HG03280 (cell line): ENCODE results near the gene SYNGR1.
"Not testable (repeated sequence)": the region's sequence is repeated elsewhere in the genome, so short reads cannot be mapped to it uniquely, and the experiment has no call there.

Source experiments
- ATAC-seq: cut with Tn5 transposase; IDR thresholded peaks from one replicate; pipeline ENCODE4 v1.9.1; 2021; ENCODE audit warnings: mild to moderate bottlenecking, moderate library complexity; ENCODE audit not compliant: unreplicated experiment

SYNGR1 gene

DNA sequence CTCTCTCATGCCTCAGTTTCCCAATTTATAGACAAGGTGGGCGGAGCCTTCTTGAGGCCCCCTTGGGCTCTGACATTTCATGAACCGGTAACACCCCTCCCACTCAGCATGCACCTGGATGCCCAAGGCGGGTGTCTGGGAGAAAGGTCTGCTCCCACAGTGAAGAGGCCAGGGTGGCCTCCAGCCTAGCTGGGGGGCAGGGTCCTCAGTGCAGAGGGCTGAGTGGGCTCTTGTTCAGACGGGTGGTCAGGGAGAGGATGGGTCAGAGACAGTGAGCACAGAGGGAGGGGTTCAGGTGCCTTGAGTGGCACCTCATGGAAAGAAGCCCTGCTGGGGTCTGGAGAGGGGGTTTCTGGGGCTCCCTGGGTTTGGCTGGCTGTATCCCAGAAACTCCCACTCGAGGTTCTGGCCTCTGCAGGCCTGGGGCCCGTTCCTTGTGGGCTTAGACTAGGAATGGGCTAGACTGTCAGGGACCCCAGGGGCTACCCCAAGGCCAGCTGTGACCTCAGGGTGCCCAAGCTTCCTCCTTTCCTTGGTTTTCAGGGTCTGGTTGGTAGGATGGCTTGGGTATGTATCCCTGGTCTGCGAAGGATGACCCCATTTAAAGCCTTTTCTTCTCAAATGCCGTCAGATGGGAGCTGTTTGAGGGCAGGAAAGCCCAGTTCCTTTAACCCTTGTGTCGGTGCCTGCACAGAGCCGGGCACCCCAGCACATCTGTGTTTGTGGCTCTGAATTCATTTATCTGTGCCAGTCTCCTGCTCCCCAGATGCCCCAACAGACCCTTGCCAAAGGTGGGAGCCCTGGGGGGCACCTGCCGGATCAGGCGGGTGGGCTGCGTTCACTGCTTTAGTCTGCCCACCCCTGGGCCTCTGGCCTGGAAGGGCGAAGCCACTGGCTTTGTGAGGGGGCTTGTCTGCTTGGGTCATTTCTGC is 1.2 kb downstream of the SYNGR1 start:
- ATAC-seq, result no peak

GRCh38 chr22:39351689-39352214 is 2.0 kb downstream of the SYNGR1 start:
- ATAC-seq, result no peak

- ATAC-seq, result no peak
Observed at GRCh38 chr22:39352306-39352891, 2.6 kb downstream of the SYNGR1 start.

DNA sequence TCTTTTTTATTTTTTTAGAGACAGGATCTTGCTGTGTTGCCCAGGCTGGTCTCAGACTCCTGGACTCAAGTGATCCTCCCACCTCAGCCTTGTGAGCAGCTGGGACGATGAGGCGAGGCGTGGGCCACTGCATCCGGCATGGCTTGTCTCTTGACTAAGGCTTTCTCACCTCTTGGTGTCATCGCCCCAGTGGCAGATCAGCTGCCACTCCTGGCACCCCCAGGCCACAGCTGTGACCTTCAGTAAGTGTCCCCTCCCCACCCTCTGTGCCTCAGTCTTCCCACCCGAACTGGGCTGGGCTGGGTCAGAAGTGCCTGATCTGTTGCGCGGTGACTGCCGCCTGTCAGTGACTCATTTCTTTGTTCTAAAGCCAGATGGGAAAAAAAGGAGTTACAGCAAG is 3.6 kb downstream of the SYNGR1 start:
- no peak for ATAC-seq

DNA sequence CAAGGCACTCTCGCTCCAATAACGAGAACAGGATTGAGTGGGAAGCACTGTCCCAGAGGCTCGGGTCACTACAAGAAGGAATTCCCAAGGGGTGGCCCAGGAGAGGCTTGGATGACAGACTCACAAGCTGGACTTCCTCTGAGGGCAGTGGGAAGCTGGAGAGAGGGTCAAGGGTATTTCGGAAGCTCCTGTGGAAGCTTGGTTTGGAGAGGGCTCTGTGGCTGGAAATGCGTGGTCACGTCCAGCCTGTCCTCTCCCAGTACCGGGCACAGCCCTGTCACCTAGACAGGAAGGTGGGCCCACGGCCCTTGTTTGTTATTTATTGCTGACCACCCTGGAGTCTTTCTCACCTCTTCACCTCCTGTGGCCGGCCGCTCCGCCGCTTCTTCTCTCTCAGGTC is 5.3 kb downstream of the SYNGR1 start:
- no peak for ATAC-seq

- not testable (repeated sequence) for ATAC-seq
Observed at GRCh38 chr22:39355805-39356204, 6.0 kb downstream of the SYNGR1 start.

- no peak for ATAC-seq
Observed at GRCh38 chr22:39356464-39356863, 6.7 kb downstream of the SYNGR1 start.

DNA sequence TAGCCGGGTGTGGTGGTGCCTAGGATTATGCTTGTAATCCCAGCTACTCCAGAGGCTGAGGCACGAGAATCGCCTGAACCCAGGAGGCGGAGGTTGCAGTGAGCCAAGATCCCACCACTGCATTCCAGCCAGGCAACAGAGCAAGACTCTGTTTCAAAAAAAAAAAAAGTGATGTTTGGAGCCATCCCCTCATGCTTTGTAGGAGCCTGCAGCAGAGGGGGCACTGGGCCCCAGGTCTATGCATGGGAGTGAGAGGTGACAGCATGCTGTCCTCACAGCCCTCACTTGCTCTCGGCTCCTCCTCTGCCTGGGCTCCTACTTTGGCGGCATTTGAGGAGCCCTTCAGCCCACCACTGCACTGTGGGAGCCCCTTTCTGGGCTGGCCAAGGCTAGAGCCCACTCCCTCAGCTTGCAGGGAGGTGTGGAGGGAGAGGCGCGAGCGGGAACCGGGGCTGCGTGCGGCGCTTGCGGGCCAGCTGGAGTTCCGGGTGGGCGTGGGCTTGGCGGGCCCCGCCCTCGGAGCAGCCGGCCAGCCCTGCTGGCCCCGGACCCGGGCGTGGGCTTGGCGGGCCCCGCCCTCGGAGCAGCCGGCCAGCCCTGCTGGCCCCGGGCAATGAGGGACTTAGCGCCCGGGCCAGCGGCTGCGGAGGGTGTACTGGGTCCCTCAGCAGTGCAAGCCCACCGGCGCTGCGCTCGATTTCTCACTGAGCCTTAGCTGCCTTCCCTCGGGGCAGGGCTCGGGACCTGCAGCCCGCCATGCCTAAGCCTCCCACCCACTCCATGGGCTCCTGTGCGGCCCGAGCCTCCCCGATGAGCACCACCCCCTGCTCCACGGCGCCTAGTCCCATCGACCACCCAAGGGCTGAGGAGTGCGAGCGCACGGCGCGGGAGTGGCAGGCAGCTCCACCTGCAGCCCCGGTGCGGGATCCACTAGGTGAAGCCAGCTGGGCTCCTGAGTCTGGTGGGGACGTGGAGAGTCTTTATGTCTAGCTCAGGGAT is 7.6 kb downstream of the SYNGR1 start:
- not testable (repeated sequence) for ATAC-seq

GRCh38 chr22:39358197-39358596 is 8.4 kb downstream of the SYNGR1 start:
- ATAC-seq, result not testable (repeated sequence)

- no peak for ATAC-seq
Observed at GRCh38 chr22:39359659-39360195, 9.9 kb downstream of the SYNGR1 start.

- no peak for ATAC-seq
Observed at GRCh38 chr22:39360242-39360641, 10.5 kb downstream of the SYNGR1 start.

GRCh38 chr22:39360674-39361413 is 11.1 kb downstream of the SYNGR1 start:
- no peak for ATAC-seq

DNA sequence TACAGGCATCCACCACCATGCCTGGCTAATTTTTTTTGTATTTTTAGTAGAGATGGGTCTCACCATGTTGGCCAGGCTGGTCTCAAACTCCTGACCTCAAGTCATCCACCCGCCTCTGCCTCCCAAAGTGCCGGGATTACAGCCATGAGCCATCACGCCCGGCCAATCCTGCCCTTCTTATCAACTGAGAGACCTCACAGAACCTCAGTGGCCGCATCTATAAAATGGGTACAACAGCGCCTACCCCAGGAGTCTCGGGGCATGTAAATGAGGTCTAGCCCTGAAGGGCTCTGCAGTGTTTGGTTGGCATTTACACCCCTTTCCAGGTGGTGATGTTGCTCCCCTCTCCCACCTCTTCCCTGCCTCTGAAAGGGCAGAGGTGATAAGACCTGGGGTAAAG is 11.7 kb downstream of the SYNGR1 start:
- no peak for ATAC-seq

DNA sequence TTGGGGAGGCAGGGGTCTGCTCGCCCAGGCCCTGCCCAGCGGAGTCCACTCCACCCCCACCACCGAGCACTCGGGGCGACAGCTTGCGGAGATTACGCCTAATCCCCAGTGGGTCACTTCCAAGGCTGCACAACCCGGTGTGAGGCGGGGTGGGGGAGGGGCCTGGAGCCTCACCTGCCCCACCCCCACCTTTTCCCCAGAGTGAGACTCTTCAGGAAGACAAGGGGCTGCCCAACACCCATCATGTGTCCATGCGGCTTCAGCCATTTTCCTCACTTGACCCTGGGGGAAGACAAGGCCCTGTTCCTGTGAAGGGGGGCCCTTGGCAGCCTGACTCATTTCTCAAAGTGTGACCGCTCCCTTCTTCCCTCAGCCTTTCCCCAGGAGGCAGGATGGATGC is 12.5 kb downstream of the SYNGR1 start:
- no peak for ATAC-seq

- ATAC-seq, result no peak
Observed at GRCh38 chr22:39362932-39363331, 13.1 kb downstream of the SYNGR1 start.

DNA sequence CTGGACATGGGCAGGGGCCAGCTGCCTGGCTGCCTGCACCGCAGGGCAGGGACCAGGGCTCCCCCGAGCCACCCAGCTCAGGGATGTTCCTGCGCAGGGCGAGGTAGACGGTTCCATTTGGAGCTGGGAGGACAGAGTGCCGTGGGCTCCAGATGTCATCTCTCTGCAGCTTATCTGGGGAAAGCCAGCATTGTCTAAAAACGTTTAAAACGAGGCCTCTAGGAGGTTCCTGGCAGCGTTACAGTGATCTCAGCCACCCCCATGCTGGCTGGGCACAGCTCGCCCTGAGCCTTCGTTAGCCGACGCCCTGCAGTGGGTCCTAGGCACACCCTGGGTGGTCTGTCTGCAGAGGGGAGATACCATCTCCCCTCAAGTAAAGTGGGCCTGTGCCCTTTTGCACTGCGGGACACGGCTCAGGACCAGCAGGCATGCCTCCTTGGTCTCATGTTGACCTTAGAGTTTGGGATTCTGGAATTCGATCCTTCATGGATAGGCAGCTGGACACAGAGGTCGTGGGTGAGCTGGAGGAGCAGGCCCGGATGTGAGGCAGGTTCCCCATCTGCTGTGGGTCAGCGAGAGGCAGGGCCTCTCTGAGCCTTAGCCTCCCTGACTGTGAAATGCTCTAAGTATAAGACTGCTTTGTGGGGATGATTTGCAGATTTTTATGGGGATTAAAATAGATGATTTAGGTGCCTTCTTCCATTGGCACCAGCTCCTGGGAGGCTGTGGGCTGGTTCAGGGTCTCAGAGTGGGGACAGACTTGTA is 14.1 kb downstream of the SYNGR1 start:
- ATAC-seq, result no peak

DNA sequence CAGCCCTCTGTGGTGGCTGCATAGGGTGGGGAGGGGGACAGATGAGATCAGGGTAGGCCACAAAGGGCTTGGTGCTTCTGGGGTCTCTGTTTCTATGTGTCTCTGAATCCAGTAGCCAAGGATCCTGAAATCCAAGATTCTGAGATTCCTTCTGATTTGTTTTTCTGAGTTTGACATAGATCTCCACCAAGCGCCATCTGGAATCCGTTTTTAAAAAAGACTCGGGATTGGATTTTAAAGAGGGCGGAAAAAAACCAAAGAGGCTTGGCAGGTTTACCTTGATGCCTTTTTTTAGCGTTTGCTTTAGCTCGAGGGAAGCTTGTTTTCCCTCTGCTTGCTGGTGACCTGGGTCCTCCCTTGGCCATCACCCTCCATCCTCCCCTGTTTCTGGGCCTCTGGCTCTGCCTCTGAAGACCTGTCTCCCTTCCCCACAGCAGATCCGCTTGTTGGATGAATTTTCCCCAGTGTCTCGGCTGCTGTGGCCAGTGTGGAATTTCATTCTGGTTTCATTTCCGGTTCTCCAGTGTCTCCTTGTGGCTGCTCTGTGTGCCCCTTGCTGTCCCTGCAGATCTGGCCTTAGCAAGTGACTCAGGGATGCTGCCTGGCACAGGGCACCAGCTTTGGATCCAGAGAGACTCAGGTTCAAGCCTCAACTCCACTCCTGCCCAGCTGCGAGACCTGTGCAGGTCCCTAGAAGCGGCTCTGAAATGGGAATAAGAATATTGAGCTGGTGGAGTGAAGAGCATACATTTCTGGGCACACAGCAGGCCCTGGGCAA is 15.1 kb downstream of the SYNGR1 start:
- ATAC-seq, result no peak

- ATAC-seq, result no peak
Observed at GRCh38 chr22:39365492-39365780, 15.6 kb downstream of the SYNGR1 start.

DNA sequence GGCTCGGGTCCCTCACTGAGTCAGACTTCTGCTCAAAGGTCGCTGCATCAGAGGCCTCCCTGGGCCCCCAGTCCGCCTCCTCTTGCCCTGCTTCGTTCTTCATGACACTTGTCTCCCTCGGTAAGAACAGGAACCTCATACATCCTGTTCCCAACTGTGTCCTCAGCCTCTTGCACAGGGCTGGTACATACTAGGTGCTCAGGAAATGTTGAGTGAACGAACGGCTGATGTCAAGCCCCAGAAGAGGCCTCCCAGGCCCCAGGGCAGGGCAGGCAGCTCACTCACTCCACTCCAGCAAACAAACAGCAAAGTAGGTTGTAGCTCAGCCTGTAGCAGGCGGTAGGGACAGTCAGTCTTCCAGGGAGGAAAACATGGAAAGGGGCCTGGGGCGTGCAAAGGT is 17.2 kb downstream of the SYNGR1 start:
- ATAC-seq, result no peak
